Right cardiac atrium (tissue), 5 donors: Measurements from ENCODE around the gene CADPS2. TPM values are rescaled to one million over a fixed set of nuclear protein-coding genes. Genes with fewer than 3 reads are reported as not detected.
"Not testable (repeated sequence)": the region's sequence is repeated elsewhere in the genome, so short reads cannot be mapped to it uniquely, and the experiment has no call there.

Experiments
- ATAC-seq, 2 donors: fragments of 200-7000 bp; cut with Tn5 transposase; one replicate each; pipeline versions ENCODE4 v1.8.0 to v1.9.1; 2020; ENCODE audit warnings: moderate library complexity in 2 of 2, mild to moderate bottlenecking in 1 of 2
- DNase-seq, 3 donors: peaks; one replicate each; pipeline ENCODE4 v3.0.0-alpha.2; 2020
- H3K27ac ChIP-seq: one replicate; pipeline ENCODE4 v1.5.1; 2013; ENCODE audit warnings: mild to moderate bottlenecking, low read length, control low read depth, moderate library complexity
- H3K27me3 ChIP-seq: one replicate; pipeline ENCODE4 v1.6.1; 2013; ENCODE audit not compliant: control insufficient read depth, insufficient read depth
- H3K4me1 ChIP-seq: one replicate; pipeline ENCODE4 v1.6.1; 2013; ENCODE audit warnings: low read length; ENCODE audit not compliant: control insufficient read depth, insufficient read depth
- H3K4me3 ChIP-seq: one replicate; pipeline ENCODE4 v1.5.1; 2013; ENCODE audit warnings: low read length, control low read depth
- H3K9me3 ChIP-seq: one replicate; pipeline ENCODE4 v1.6.1; 2013; ENCODE audit warnings: low read length; ENCODE audit not compliant: control insufficient read depth
- WGBS: extraction: QIAGEN DNeasy Blood & Tissue Kit; methylation state at CpG from one replicate; pipeline ENCODE4 v1.1.7; 2013; 5-methylcytosine and 5-hydroxymethylcytosine counted together
- intact Hi-C, 4 donors: fragments of 100-400 bp; cut with DNase I; formaldehyde crosslinking; loops; one replicate each; pipeline versions ENCODE4 v1.11.0 to v1.14.0; 2022 to 2023
- polyA plus RNA-seq: library from polyadenylated mRNA; stranded (reverse); fragments of 200-250 nt; gene quantifications from one replicate; pipeline ENCODE4 v1.2.3, GENCODE V29; 2013
- total RNA-seq, 4 donors: library from RNA; stranded (reverse); fragmentation: NEBNext Ultra II Directional; extraction: Animal tissue kit (Norgen Biotek cat#: 25700); gene quantifications; one replicate each; pipeline ENCODE4 v1.2.1, GENCODE V29; 2021
- donor health status: healthy with polysubstance abuse.
- donor health status: DM: no; HTN: yes; CAD: no.
- donor health status: DM: no; HTN: no; CAD: no.
- donor health status: DM: no; HTN: yes; CAD: no; lungs with severe emphysema.
- donor health status: DM: yes; HTN: yes; CAD: no.

Gene CADPS2
- total and polyA plus RNA-seq, 5 donors: 10.4 to 14.1 (median 11.5) TPM

DNA sequence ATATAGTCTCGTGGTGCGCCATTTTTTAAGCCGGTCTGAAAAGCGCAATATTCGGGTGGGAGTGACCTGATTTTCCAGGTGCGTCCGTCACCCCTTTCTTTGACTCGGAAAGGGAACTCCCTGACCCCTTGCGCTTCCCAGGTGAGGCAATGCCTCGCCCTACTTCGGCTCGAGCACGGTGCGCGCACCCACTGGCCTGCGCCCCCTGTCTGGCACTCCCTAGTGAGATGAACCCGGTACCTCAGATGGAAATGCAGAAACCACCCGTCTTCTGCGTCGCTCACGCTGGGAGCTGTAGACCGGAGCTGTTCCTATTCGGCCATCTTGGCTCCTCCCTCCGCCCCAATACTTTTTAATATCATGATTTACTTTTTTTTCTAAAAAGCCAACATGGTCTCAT, 601.7 kb downstream of the CADPS2 start:
- H3K4me3 ChIP-seq, DNase-seq, H3K27ac ChIP-seq, H3K27me3 ChIP-seq, intact Hi-C loops, ATAC-seq, H3K9me3 ChIP-seq, H3K4me1 ChIP-seq: not testable (repeated sequence)
- 91% methylated on average over 16 of the region's 24 CpGs for WGBS

DNA sequence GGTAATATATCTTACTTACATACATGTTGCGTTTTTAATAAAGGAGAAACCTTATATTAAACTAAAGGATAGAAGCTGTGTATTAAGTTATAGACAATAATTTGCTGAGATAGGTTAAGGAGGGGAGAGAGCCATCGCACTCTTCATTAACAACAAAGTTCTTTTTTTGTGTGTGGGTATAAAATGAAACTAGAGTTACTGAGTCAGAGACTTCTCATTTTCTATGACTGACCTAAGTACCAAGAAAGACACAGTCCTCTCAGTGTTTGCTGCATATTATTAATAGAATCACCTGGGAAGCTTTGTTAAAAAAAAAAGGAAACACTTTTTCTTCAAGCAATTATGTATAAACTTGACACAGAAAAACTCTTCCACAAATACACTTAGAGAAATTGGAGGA, 613.1 kb downstream of the CADPS2 start:
- Histone ChIP-seq H3K4me3 (no peak overlapping the region), H3K4me1 (no peaks in the 10 kb centered on the region), H3K27ac (no peak overlapping the region), H3K9me3 (no peaks in the 10 kb centered on the region), H3K27me3 (no peaks in the 10 kb centered on the region)
- intact Hi-C loops: no loop called here
- 86% methylated on average over 2 of the region's 2 CpGs for WGBS
- ATAC-seq (no peak), DNase-seq (no peak)

DNA sequence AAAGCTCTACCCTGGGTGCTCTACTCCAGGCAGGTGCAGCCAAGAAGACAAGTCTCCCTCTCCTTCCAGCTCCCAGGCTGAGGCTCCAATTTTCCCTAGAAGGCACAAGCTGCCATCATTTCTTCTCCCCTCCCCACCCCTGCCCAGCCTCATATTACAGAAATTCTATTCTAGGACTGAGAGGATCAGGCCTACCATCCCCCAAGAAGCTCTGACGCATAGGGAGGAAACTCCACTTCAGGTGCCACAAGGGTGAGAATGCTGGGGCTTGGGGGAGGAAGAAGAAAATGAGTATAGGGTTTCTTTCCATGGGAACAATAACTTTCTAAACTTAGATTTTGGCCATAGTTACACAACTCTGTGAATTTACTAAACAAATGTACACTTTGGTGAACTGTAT, 617.0 kb downstream of the CADPS2 start:
- H3K9me3 ChIP-seq: no peaks in the 10 kb centered on the region
- H3K27me3 ChIP-seq: peaks cover 2% of the 10 kb centered on the region
- H3K4me3 ChIP-seq: no peak overlapping the region
- ATAC-seq: no peak
- no peaks in the 10 kb centered on the region for H3K4me1 ChIP-seq
- no peak overlapping the region for H3K27ac ChIP-seq
- no peak for DNase-seq
- WGBS: 46% methylated on average over 1 of the region's 1 CpG
- intact Hi-C loops: no loop called here

Other genes starting within 250 kb of the CADPS2 start
- under 1 TPM; 0.21 to 0.39 (median 0.24) TPM for gene RNF133, start 187.3 kb downstream of the CADPS2 start, total RNA-seq
- 0.05 TPM for gene RNF133, start 187.3 kb downstream of the CADPS2 start, polyA plus RNA-seq
- under 1 TPM; 0.25 to 0.61 (median 0.32) TPM for gene RNF148, start 183.5 kb downstream of the CADPS2 start, total RNA-seq
- 0.09 TPM for gene RNF148, start 183.5 kb downstream of the CADPS2 start, polyA plus RNA-seq
- not detected for gene TAS2R16, start 109.2 kb upstream of the CADPS2 start, total RNA-seq
- gene TAS2R16, start 109.2 kb upstream of the CADPS2 start, polyA plus RNA-seq: not detected